ENCODE data around the gene UBE2M. TPM values are rescaled to one million over a fixed set of nuclear protein-coding genes. Genes with fewer than 3 reads are reported as not detected.
"Not testable (repeated sequence)": the region's sequence is repeated elsewhere in the genome, so short reads cannot be mapped to it uniquely, and the experiment has no call there.

The UBE2M gene
- 105 TPM for polyA plus RNA-seq (2013, experiment 1 of 2; ENCODE audit: insufficient read length)
- polyA plus RNA-seq (2013, experiment 2 of 2; ENCODE audit: insufficient read length) = 100 TPM

DNA sequence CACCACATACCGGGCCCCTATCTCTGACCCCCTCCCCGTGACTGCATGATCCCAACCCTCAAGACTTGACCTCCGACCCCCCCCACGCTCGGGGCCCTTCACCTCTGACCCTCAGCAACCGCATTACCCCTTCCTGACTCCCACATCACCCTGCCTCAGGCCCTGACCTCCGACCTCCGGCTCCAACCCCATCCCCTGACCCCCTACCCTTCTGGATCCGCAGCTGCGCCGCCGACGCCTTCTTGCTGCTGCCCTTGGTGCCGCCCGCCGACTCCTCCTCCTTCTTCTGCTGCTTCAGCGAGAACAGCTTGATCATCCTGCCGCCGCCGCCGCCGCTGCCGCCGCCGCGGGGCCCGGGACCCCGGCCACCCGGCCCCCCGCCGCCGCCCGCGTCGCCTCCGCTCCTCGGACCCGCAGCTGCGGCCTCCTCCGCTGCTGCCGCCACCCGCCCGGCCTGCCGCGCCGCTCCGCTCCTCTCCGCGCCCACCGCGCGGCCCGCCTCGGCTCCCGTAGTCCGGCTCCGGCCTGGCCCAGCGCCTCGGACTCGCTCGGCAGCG lies at the start of gene UBE2M:
Gene UBE2M, minus strand, starts transcription at position 546 of the 557 bp plus-strand sequence. Its CDS starts 230 bp downstream, at position 316.
- DNase-seq = no peak

GRCh38 chr19:58607213-58607612 lies 48.8 kb upstream of the UBE2M start:
- not testable (repeated sequence) for DNase-seq

DNA sequence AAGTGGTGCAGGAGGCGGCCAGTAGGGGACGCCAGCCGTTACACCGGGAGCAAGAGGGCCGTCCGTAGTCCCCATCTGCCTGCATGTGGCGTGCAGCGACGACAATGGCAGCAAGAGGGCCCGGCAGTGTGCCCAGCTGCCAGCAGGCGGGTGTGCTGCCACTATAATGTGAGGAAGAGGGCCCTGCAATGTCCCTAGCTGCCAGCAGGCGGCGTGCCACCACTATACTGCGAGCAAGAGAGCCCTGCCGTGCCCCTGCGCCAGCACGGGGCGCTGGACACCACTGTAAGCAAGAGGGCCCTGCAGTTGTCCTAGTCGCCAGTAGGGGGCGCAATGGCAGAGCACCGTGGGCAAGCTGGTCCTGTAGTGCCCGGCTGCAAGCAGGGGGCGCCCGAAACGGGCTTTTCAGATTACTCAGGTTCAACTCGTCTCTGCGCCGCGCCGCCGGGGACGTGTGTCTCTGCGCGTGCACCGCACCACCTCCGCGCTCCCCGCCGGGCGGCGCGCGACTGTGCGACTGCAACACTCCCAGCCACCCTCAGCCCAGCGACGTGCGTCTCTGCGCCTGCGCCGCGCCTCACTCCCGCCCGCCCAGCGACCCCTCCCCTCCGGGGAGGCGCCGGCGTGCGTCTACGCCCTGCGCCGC lies 48.0 kb upstream of the UBE2M start:
- not testable (repeated sequence) for DNase-seq

GRCh38 chr19:58586133-58586765 lies 27.8 kb upstream of the UBE2M start:
- DNase-seq = no peak

DNA sequence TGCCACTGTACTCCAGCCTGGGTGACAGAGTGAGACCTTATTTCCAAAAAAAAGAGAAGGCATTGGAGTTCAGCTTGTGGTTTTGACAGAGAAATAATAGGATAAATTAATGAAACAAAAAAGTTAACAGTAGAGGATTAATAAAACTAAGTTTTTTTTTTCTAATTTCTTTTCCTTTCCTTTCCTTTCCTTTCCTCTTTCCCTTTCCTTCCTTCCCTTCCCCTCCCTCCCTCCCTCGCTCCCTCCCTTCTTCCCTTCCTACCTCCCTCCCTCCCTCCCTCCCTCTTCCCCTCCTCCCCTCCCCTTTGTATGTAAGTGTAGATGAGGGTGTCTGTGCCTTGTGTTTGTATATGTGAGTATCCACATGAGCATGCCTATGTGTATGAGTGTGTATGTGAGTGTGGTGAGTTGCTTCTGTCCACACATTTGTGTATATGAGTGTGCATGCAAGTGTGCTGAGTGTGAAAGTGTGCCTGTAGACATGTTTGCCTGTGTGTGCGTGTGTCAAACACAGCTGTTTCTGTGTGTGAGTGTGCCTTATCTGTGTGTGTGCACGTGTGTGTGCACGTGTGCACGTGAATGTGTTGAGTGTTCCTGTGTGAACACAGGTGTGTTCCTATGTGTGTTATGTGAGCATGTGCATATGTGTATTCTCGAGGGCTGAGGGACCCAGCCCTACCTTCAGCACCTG lies 27.2 kb upstream of the UBE2M start:
- no peak for DNase-seq

GRCh38 chr19:58584498-58585441 lies 26.4 kb upstream of the UBE2M start:
- no peak for DNase-seq

GRCh38 chr19:58582985-58583384 lies 24.6 kb upstream of the UBE2M start:
- DNase-seq = no peak

GRCh38 chr19:58581227-58582141 lies 23.1 kb upstream of the UBE2M start:
- DNase-seq = peak; percentile 85

GRCh38 chr19:58579473-58580142 lies 21.2 kb upstream of the UBE2M start:
- no peak for DNase-seq

- no peak for DNase-seq
These were observed 19.9 kb upstream of the UBE2M start for GRCh38 chr19:58578012-58578925.

GRCh38 chr19:58577581-58577980 lies 19.2 kb upstream of the UBE2M start:
- not testable (repeated sequence) for DNase-seq

DNA sequence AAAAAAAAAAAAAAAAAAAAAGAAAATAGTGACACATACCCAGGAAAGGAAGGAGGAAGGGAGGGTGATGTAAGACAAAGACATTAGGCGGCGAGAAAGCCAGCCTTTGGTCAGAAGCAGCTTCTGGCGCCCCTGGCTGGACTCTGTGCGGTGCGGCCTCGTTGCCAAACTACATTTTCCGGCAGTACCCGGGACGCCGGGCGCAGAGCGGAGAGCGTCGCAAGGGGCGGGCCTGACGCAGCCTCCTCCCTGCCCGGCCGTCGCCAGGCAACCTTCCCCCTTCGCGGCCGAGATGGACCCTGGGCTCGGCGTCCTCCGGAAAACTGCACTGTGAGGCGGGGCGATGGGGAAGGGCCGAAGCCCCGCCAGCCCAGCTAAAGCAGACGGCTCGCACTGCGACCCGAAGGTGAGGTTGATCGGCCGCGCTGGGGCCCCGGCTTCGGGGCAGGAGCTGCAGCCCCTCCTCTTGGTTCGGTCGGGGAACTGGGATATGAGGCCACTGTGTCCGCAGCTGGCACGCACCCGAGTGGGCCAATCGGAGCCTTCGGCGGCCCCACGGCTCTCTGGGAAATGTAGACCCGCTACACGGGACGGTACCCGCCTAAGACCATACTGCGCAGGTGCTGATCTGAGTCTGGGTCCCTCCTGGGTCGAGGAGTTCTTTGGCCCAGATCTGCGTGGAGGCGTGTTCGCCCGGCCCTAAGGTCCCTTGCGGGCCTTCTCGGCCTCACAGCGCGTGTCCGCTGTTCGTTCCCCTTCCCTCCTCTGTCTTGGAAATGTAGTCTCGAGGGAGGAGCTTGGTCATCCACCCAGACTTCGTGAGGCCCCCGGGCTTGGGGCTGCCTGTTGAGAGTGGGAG lies 17.0 kb upstream of the UBE2M start:
- DNase-seq = peak; percentile 90

DNA sequence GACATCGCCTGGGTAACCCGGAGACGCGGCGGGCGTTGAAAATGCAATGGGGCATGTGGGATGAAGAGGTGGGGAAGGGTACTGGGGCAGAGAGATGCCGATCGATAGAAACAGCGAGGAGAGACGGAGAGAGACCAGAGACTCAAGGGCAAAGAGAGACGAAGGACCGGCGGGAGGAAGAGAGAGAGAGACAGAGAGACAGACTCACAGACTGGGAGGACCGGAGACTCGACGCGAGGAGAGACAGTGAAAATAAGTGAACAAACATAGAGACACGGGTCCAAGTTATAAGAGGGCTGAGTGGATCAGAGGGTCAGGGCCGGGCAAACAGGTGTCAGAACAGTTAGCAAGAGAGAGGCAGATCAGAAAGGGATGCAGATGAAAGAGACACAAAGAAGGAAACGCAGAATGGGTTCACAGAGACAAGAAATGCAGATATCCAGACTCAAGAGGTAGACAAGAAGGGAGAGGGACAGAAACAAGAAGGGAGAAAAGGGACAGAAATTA lies 15.3 kb upstream of the UBE2M start:
- DNase-seq = no peak

DNA sequence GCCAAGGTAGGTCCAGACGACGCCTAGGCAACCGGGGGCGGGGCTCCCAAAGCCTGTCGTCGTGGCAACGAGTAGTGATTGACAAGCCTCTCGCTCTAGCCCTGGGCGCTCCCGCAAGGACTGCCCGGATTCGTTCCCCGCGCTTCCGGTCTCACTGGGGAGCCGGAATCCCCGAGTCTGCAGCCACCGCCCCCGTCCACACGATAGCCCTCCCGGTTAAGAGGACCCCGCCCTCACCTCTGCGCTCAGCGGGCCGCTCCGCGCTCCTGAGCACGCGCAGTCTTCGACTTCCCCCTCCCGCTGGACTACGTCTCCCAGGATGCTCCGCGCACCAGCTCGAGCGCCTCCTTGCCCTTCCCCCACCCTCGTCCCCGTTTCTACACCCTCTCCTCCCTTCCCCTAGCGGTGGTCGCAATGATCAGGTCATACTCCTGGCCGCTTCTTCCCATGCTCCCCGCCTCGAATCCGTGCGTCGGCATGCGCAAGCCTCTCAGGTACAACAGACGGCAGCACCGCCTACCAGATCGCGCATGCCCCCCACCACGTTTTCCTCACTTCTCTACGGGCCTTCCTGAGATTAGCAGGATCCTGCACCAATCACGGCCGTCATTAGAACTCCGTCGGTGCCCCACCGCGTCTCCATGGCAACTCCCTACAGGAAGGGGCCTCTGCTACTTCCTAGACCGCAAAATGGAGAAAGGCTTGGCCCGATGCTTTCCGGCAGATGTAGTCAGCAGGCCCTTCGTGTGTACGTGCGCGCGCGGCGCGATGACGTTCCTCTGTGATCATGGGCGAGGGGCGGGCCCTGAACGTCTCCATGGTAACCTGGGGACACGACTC lies 14.6 kb upstream of the UBE2M start, which contains the start of gene MZF1:
Gene MZF1, minus strand, starts transcription at position 518 of the 840 bp plus-strand sequence. CDS start 1,946 bp downstream, outside the sequence.
- DNase-seq = peak; percentile 100

DNA sequence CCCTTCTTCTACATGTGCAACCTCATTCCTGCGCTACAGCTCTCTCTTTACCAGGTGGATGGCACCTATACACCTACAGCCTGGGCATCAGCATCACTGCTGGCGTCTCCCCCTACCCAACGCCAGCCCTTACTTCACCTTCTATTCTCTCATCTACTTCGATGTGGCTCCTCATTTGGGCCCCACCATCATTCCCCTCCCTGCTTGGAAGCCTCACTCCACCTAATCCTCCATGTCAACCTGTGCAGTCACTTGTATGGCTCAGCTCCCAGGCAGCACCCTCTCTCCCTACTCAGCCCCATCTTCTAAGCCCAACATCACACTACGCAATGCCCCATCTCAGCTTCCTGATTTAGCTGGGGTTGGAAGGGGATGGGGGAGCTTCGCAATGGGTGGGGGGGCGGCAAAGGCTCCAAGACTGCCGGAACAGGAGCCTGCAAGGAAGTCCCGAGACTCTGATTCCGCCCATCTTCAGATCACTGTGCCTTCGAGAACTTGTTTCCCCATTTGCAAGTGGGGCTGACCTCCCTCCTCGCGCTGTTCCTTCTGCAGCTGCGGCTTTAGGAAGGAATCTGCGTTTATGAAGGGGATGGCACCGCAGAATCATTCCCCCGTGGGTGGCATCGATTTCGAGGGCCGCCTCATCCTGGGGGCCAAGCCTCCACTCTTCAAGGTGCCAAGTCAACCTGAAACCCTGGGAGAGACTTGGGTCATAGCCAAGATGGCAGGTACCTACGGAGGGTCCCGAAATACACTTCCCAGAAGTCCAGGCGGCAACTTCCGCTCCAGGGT lies 13.8 kb upstream of the UBE2M start:
- no peak for DNase-seq

GRCh38 chr19:58571575-58571947 lies 13.2 kb upstream of the UBE2M start:
- DNase-seq = no peak

All from fibroblast of skin of abdomen (primary cell).